GM21576 (cell line): ENCODE data around the gene GPC4.

Experiments
- ATAC-seq: cut with Tn5 transposase; IDR thresholded peaks from one replicate; pipeline ENCODE4 v1.9.1; 2021; ENCODE audit warnings: mild to moderate bottlenecking, moderate library complexity; ENCODE audit not compliant: unreplicated experiment

GPC4 gene

GRCh38 chrX:133412246-133412645 is 3.0 kb downstream of the GPC4 start:
- ATAC-seq, result no peak

GRCh38 chrX:133410550-133410949 is 4.7 kb downstream of the GPC4 start:
- no peak for ATAC-seq

GRCh38 chrX:133405498-133406185 is 9.6 kb downstream of the GPC4 start:
- ATAC-seq, result no peak

GRCh38 chrX:133403984-133404383 is 11.3 kb downstream of the GPC4 start:
- no peak for ATAC-seq

GRCh38 chrX:133402830-133403625 is 12.3 kb downstream of the GPC4 start:
- ATAC-seq, result no peak

- ATAC-seq, result no peak
These were observed 13.2 kb downstream of the GPC4 start for GRCh38 chrX:133402042-133402453.

- ATAC-seq, result no peak
These were observed 13.8 kb downstream of the GPC4 start for GRCh38 chrX:133401536-133401935.

GRCh38 chrX:133399411-133399810 is 15.9 kb downstream of the GPC4 start:
- no peak for ATAC-seq

- ATAC-seq, result no peak
These were observed 20.5 kb downstream of the GPC4 start for GRCh38 chrX:133394765-133395164.

- ATAC-seq, result no peak
These were observed 22.6 kb downstream of the GPC4 start for GRCh38 chrX:133392671-133393070.

- no peak for ATAC-seq
These were observed 24.2 kb downstream of the GPC4 start for GRCh38 chrX:133391111-133391510.

- no peak for ATAC-seq
These were observed 24.6 kb downstream of the GPC4 start for GRCh38 chrX:133390676-133391075.

- ATAC-seq, result no peak
These were observed 25.3 kb downstream of the GPC4 start for GRCh38 chrX:133389975-133390374.

GRCh38 chrX:133384454-133384853 is 30.8 kb downstream of the GPC4 start:
- ATAC-seq, result no peak

- ATAC-seq, result no peak
These were observed 34.3 kb downstream of the GPC4 start for GRCh38 chrX:133380711-133381619.

GRCh38 chrX:133376422-133376821 is 38.9 kb downstream of the GPC4 start:
- ATAC-seq, result no peak

GRCh38 chrX:133375615-133376340 is 39.5 kb downstream of the GPC4 start:
- ATAC-seq, result no peak

- ATAC-seq, result no peak
These were observed 40.4 kb downstream of the GPC4 start for GRCh38 chrX:133374874-133375387.

GRCh38 chrX:133373386-133374079 is 41.8 kb downstream of the GPC4 start:
- no peak for ATAC-seq
